Measurements from ENCODE around the gene G6PC3. TPM values are rescaled to one million over a fixed set of nuclear protein-coding genes. Genes with fewer than 3 reads are reported as not detected.

G6PC3 gene
- total and polyA plus RNA-seq, 2 of the 4 experiments (the other 2 are of a cell fraction), result 20.4 to 107 TPM

DNA sequence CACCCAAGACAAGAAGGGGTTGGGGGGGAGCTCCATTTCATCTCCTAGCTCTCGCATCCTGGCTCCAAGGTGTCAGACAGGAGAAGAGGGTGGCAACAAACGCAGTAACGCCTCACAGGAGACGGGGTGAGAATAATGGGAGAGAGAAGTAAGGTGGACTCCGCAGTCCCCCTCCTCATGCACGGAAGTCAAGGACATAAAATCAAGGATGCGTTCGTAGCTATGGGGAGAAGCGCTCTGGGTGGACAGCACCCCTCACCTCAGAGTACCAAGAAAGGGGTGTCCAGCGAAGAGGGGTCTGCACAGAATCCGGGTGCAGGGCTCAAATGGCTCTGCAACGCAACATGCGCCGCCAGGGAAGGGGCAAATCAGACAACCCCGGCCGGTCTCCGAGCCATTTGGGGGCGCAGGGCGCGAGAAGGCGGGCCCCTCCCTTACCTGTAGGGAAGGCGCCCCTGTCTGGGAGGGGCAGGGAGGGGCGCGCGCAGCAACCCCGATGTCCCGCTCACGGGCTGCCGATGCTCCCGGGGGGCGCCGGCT lies 52.4 kb downstream of the G6PC3 start:
- Histone ChIP-seq H4K91ac (ENCODE audit: insufficient read depth, low read depth, low read length) (no peak overlapping the region), H3K4ac (ENCODE audit: low read depth, low read length) (peak overlapping the region; percentile 68; the same call in 1 of the 2 replicates), H4K5ac (ENCODE audit: low read depth, low read length) (no peak overlapping the region), H2AK5ac (ENCODE audit: low read depth, low read length) (peak overlapping the region; percentile 35; the same call in 1 of the 2 replicates), H2BK5ac (ENCODE audit: low read depth, low read length, poor library complexity, severe bottlenecking) (peak overlapping the region; percentile 7), H3K79me1 (ENCODE audit: low read depth in 1 of 2, low read length in 2 of 2) (peaks cover 7 to 56% of the 10 kb centered on the region in 2 experiments), H3K27me3 (ENCODE audit: control insufficient read depth, insufficient read depth, low read length) (no peaks in the 10 kb centered on the region), H3K18ac (ENCODE audit: low read depth, low read length) (no peak overlapping the region), H2AFZ (replicated peaks; ENCODE audit: low read length, poor library complexity) (peak overlapping the region; percentile 93), H3K4me3 (ENCODE audit: insufficient read depth, low read depth, low read length) (peak overlapping the region; percentile 78), H3K4me1 (ENCODE audit: control insufficient read depth, insufficient read depth, low read length) (peaks cover 5% of the 10 kb centered on the region; the same call in 1 of the 2 replicates), H3K9ac (ENCODE audit: low read depth, low read length) (peak overlapping the region; percentile 67), H4K8ac (ENCODE audit: low read depth in 2 of 2, low read length in 2 of 2) (no peak overlapping the region), H3K23ac (ENCODE audit: low read depth, low read length) (peak overlapping the region; percentile 98), H3K9me1 (ENCODE audit: insufficient read depth, low read length) (peaks cover 14% of the 10 kb centered on the region), H3K4me2 (ENCODE audit: low read depth, low read length) (peak overlapping the region; percentile 99), H2BK20ac (ENCODE audit: low read depth, low read length) (no peak overlapping the region), H3K14ac (replicated peaks; ENCODE audit: low read depth, low read length) (peak overlapping the region; percentile 90), H3K27ac (ENCODE audit: insufficient read depth, low read length) (no peak overlapping the region), H2BK120ac (ENCODE audit: low read depth, low read length) (no peak overlapping the region), H2BK15ac (ENCODE audit: low read depth, low read length) (no peak overlapping the region), H3K9me3 (ENCODE audit: control insufficient read depth, insufficient read depth, low read length) (no peaks in the 10 kb centered on the region), H2AK9ac (replicated peaks; ENCODE audit: low read depth, low read length, poor library complexity) (peak overlapping the region; percentile 90), H3K36me3 (ENCODE audit: control insufficient read depth, insufficient read depth, low read length) (no peaks in the 10 kb centered on the region), H3K56ac (ENCODE audit: extremely low read depth, insufficient read depth, low read length) (no peak overlapping the region), H4K20me1 (ENCODE audit: insufficient read depth, low read length) (peaks cover 39% of the 10 kb centered on the region)
- in situ Hi-C loops (cut with MboI; ENCODE audit: low sequenced_read_pairs) (no loop called here), intact Hi-C loops (cut with micrococcal nuclease) (no loop called here), dilution Hi-C loops (cut with HindIII; ENCODE audit: low sequenced_read_pairs, unreplicated experiment) (no loop called here)
- ChIA-PET POLR2A (ENCODE audit: unreplicated experiment) (interaction anchor here (0.5 to 0.6 kb wide), 2 partner anchors 54 to 762 kb away, joined by 3 read pairs; no protein-coding TSS in a partner anchor), CTCF (interaction anchor here (1.0 to 1.3 kb wide), 2 partner anchors 7 to 15 kb away, joined by 4 to 5 read pairs; no protein-coding TSS in a partner anchor)
- TF ChIP-seq, protein P1, sequence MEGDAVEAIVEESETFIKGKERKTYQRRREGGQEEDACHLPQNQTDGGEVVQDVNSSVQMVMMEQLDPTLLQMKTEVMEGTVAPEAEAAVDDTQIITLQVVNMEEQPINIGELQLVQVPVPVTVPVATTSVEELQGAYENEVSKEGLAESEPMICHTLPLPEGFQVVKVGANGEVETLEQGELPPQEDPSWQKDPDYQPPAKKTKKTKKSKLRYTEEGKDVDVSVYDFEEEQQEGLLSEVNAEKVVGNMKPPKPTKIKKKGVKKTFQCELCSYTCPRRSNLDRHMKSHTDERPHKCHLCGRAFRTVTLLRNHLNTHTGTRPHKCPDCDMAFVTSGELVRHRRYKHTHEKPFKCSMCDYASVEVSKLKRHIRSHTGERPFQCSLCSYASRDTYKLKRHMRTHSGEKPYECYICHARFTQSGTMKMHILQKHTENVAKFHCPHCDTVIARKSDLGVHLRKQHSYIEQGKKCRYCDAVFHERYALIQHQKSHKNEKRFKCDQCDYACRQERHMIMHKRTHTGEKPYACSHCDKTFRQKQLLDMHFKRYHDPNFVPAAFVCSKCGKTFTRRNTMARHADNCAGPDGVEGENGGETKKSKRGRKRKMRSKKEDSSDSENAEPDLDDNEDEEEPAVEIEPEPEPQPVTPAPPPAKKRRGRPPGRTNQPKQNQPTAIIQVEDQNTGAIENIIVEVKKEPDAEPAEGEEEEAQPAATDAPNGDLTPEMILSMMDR (conservative IDR thresholded peaks at IDR 0.05; ENCODE audit: low read depth, low read length), result no peak
- TF ChIP-seq MAFK (IDR thresholded peaks at IDR 0.05; ENCODE audit: low read depth, low read length) (no peak), NFE2L2 (IDR thresholded peaks at IDR 0.05; ENCODE audit: low read depth, low read length) (no peak), MXI1 (IDR thresholded peaks at IDR 0.05; ENCODE audit: borderline replicate concordance, low read depth, low read length) (no peak), FOS (IDR thresholded peaks at IDR 0.05; ENCODE audit: low read depth, low read length) (no peak), MAZ (IDR thresholded peaks at IDR 0.05; ENCODE audit: borderline replicate concordance, low read depth, low read length) (no peak), POLR2A (IDR thresholded peaks at IDR 0.05; ENCODE audit: low read depth, low read length) (no peak), RAD21 (IDR thresholded peaks at IDR 0.05; ENCODE audit: low read length) (no peak), BHLHE40 (IDR thresholded peaks at IDR 0.05; ENCODE audit: low read depth, low read length) (no peak), CHD1 (IDR thresholded peaks at IDR 0.05; ENCODE audit: low read depth, low read length) (no peak), CEBPB (IDR thresholded peaks at IDR 0.05; ENCODE audit: low read depth, low read length) (no peak), RFX5 (IDR thresholded peaks at IDR 0.05; ENCODE audit: low read depth, low read length) (no peak), SMC3 (IDR thresholded peaks at IDR 0.05; ENCODE audit: low read depth, low read length) (no peak), RCOR1 (IDR thresholded peaks at IDR 0.05; ENCODE audit: insufficient replicate concordance, low read length) (no peak)
- TF ChIP-seq, protein P2, sequence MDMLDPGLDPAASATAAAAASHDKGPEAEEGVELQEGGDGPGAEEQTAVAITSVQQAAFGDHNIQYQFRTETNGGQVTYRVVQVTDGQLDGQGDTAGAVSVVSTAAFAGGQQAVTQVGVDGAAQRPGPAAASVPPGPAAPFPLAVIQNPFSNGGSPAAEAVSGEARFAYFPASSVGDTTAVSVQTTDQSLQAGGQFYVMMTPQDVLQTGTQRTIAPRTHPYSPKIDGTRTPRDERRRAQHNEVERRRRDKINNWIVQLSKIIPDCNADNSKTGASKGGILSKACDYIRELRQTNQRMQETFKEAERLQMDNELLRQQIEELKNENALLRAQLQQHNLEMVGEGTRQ (IDR thresholded peaks at IDR 0.05; ENCODE audit: low read depth, low read length), result no peak
- TF ChIP-seq, protein P3, sequence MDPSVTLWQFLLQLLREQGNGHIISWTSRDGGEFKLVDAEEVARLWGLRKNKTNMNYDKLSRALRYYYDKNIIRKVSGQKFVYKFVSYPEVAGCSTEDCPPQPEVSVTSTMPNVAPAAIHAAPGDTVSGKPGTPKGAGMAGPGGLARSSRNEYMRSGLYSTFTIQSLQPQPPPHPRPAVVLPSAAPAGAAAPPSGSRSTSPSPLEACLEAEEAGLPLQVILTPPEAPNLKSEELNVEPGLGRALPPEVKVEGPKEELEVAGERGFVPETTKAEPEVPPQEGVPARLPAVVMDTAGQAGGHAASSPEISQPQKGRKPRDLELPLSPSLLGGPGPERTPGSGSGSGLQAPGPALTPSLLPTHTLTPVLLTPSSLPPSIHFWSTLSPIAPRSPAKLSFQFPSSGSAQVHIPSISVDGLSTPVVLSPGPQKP (IDR thresholded peaks at IDR 0.05; ENCODE audit: borderline replicate concordance, low read depth, low read length), result no peak
- WGBS, 2 experiments (ENCODE audit: extremely low coverage in 2 of 2, insufficient read length in 1 of 2), result no CpG with 5 or more reads among the region's 32 CpGs
- no TSS peak for BruUV-seq (replicated peaks)
- DNase-seq (no peak), ATAC-seq (ENCODE audit: low read depth) (no peak)

Measured in IMR-90 (cell line).